ENCODE results near the gene TNNT2. TPM values are rescaled to one million over a fixed set of nuclear protein-coding genes. Genes with fewer than 3 reads are reported as not detected.
A peak's percentile ranks its signal among the peaks of the same experiment; 100 is the strongest.

The TNNT2 gene
- total RNA-seq, 1 donor from 2014 or later, result 3.3 TPM

DNA sequence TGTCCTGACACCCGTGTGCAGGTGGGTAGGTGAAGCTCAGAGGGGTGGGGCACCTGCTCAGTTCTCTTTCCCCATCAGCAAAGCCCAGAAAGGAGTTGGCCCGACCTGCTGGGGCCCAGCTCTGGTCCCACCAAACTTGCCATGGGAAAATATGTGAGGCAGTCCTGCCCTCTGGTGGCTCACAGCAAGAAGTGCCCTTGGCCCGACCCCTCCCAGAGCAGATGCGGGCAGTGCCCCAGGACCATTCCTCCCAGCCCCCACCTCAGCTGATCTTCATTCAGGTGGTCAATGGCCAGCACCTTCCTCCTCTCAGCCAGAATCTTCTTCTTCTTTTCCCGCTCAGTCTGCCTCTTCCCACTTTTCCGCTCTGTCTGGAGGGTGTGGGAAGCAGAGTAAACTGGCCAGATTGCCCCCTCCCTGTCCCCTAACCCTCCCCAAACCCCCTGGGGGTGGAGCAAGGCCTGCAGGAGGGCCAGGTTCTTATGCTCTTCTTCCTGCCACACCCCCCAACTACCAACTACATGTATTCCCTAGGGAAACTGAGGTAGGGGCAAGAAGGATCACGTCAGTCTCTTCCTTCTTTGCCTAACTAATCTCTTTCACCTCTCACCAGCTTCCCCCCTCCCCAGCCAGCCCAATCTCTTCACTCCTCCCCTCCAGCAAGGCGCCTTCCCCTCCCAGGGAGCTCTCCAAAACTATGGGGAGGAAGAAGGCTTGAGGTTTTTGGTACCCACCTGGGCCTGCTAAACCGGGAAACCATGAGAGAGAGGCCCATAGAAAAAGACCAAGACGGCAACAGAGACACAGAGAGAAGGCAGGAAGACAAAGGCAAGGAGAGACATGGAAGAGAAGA, 15.6 kb downstream of the TNNT2 start:
- no peaks in the 10 kb centered on the region for H3K9me3 Mint-ChIP-seq (ENCODE audit: unreplicated experiment)
- peaks cover 3% of the 10 kb centered on the region for H3K27me3 Mint-ChIP-seq (ENCODE audit: unreplicated experiment)
- no peak overlapping the region for H3K4me3 Mint-ChIP-seq (ENCODE audit: unreplicated experiment)
- no peaks in the 10 kb centered on the region for H3K36me3 Mint-ChIP-seq (ENCODE audit: low read depth, unreplicated experiment)
- TF ChIP-seq, protein P1, sequence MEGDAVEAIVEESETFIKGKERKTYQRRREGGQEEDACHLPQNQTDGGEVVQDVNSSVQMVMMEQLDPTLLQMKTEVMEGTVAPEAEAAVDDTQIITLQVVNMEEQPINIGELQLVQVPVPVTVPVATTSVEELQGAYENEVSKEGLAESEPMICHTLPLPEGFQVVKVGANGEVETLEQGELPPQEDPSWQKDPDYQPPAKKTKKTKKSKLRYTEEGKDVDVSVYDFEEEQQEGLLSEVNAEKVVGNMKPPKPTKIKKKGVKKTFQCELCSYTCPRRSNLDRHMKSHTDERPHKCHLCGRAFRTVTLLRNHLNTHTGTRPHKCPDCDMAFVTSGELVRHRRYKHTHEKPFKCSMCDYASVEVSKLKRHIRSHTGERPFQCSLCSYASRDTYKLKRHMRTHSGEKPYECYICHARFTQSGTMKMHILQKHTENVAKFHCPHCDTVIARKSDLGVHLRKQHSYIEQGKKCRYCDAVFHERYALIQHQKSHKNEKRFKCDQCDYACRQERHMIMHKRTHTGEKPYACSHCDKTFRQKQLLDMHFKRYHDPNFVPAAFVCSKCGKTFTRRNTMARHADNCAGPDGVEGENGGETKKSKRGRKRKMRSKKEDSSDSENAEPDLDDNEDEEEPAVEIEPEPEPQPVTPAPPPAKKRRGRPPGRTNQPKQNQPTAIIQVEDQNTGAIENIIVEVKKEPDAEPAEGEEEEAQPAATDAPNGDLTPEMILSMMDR (IDR thresholded peaks at IDR 0.05; ENCODE audit: unreplicated experiment), result peak; percentile 86
- no peak overlapping the region for H3K27ac Mint-ChIP-seq (ENCODE audit: unreplicated experiment)
- peaks cover 29% of the 10 kb centered on the region for H3K4me1 Mint-ChIP-seq (ENCODE audit: unreplicated experiment)
- DNase-seq (ENCODE audit: low spot score), result peak; percentile 73

DNA sequence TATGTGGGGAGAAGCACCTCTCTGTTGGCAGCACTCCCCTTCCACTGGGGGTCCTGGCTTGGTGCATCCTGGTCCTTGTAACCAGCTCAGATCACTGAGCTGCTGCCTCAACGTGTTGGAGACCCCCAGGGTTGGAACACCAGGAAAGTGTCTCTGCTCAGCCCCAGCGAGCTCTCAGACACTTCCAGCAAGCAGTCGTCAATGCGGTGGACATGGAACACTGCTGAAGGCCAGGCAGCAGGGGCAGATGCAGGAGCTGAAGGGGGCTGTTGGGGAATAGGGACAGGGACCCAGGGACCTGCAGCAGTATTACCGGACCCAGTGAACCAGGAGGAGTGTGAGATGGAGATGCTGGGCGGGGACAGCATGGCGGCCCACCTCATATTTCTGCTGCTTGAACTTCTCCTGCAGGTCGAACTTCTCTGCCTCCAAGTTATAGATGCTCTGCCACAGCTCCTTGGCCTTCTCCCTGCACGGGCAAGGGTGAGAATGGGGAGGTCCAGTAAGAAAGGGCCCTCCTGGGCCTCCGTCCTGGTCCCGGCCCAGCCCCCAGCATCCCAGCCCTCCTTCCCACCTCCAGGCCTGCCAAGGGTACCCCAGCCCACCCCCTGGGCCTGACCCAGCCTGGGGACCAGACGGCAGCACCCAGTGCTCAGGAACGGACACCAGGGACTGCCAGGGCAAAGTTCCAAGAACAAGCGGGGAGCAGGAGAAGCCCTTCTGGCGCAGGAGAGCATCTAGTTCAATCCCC, 16.4 kb downstream of the TNNT2 start:
- Mint-ChIP-seq H3K4me3 (ENCODE audit: unreplicated experiment) (no peak overlapping the region), H3K27me3 (ENCODE audit: unreplicated experiment) (peaks cover 7% of the 10 kb centered on the region), H3K9me3 (ENCODE audit: unreplicated experiment) (no peaks in the 10 kb centered on the region), H3K36me3 (ENCODE audit: low read depth, unreplicated experiment) (no peaks in the 10 kb centered on the region), H3K4me1 (ENCODE audit: unreplicated experiment) (peaks cover 29% of the 10 kb centered on the region), H3K27ac (ENCODE audit: unreplicated experiment) (no peak overlapping the region)
- TF ChIP-seq, protein P1 (IDR thresholded peaks at IDR 0.05; ENCODE audit: unreplicated experiment), result no peak
- no peak for DNase-seq (ENCODE audit: low spot score)

DNA sequence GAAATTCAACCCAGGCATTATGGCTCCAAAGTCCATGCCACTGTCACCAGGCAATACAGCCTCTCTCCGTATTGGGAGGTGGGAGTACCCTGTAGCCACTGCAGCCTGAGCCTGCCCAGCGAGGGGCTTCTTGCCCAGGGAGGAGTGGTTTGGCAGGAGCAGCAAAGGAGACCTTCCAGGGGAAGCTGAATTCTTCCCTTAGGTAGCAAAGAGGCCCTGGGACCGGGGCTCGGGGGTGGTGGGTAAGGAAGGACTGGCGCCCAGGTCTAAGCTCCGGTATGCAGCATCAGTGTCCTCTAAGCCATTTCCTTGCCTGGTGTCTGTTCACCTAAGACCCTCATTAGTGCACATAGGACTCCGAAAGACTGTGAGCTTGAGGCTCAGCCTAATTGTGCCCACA, 17.0 kb downstream of the TNNT2 start:
- no peak for DNase-seq (ENCODE audit: low spot score)
- Mint-ChIP-seq H3K36me3 (ENCODE audit: low read depth, unreplicated experiment) (no peaks in the 10 kb centered on the region), H3K4me3 (ENCODE audit: unreplicated experiment) (no peak overlapping the region), H3K27me3 (ENCODE audit: unreplicated experiment) (peaks cover 7% of the 10 kb centered on the region), H3K9me3 (ENCODE audit: unreplicated experiment) (no peaks in the 10 kb centered on the region), H3K27ac (ENCODE audit: unreplicated experiment) (no peak overlapping the region), H3K4me1 (ENCODE audit: unreplicated experiment) (peaks cover 29% of the 10 kb centered on the region)
- TF ChIP-seq, protein P1 (IDR thresholded peaks at IDR 0.05; ENCODE audit: unreplicated experiment), result no peak

DNA sequence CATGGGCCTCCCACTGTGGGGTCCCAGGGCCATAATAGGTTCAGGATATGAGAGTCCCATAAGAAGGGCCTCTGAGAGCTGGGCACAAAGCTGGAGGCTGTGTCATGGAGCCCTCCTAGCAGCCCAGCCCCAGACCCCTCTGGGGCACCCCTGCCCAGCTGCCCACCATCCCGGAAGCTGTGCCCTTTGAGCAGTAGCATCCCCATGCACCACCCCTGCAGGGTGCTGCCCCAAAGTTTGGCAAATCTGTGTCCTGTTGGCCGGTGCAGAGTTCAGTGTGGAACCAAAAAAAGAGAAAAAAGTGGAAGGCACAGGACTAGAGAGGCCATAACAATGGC, 17.6 kb downstream of the TNNT2 start:
- TF ChIP-seq, protein P1 (IDR thresholded peaks at IDR 0.05; ENCODE audit: unreplicated experiment), result no peak
- no peak overlapping the region for H3K4me3 Mint-ChIP-seq (ENCODE audit: unreplicated experiment)
- no peak for DNase-seq (ENCODE audit: low spot score)
- H3K36me3 Mint-ChIP-seq (ENCODE audit: low read depth, unreplicated experiment), result no peaks in the 10 kb centered on the region
- H3K4me1 Mint-ChIP-seq (ENCODE audit: unreplicated experiment), result peaks cover 29% of the 10 kb centered on the region
- no peak overlapping the region for H3K27ac Mint-ChIP-seq (ENCODE audit: unreplicated experiment)
- H3K27me3 Mint-ChIP-seq (ENCODE audit: unreplicated experiment), result peaks cover 7% of the 10 kb centered on the region
- H3K9me3 Mint-ChIP-seq (ENCODE audit: unreplicated experiment), result no peaks in the 10 kb centered on the region

Data from endothelial cell (in vitro differentiated cells).